Lower leg skin (tissue), 4 donors: ENCODE data around the gene DNLZ. TPM values are rescaled to one million over a fixed set of nuclear protein-coding genes. Genes with fewer than 3 reads are reported as not detected.

Experiments
- DNase-seq, 2 donors: peaks; one replicate each; pipeline ENCODE4 v3.0.0-alpha.2; 2019; ENCODE audit warnings: low spot score in 2 of 2
- H3K4me3 ChIP-seq: fragments of 200-600 bp; sonication (generic); 2 replicates; pipeline ENCODE4 v1.5.1; 2017; ENCODE audit warnings: mild to moderate bottlenecking, low read depth; ENCODE audit not compliant: poor library complexity, severe bottlenecking
- CTCF ChIP-seq, 3 donors: fragments of 450-650 bp; IDR thresholded peaks; one replicate each; pipeline ENCODE4 v1.5.1; 2016; ENCODE audit warnings: antibody characterized with exemption in 3 of 3, mild to moderate bottlenecking in 3 of 3, moderate library complexity in 2 of 3
- POLR2A ChIP-seq, 2 donors: fragments of 450-650 bp; IDR thresholded peaks; one replicate each; pipeline ENCODE4 v1.6.1; 2016 to 2017; ENCODE audit warnings: antibody characterized with exemption in 2 of 2, mild to moderate bottlenecking in 1 of 2, moderate library complexity in 1 of 2
- WGBS, 2 donors: methylation state at CpG; one replicate each; pipeline ENCODE4 v1.1.5; 2018; 5-methylcytosine and 5-hydroxymethylcytosine counted together
- intact Hi-C: fragments of 100-400 bp; cut with DNase I; formaldehyde crosslinking; loops from one replicate; pipeline ENCODE4 v1.15.0; 2023; ENCODE audit warnings: low total_unique reads
- total RNA-seq, 4 donors: library from RNA; depleted of rRNA; stranded (reverse); fragments of >200 nt; gene quantifications; one replicate each; pipeline ENCODE4 v1.1.0, GENCODE V29; 2016

Gene DNLZ
- total RNA-seq, 4 donors from 2014 or later: 30.9 to 64.6 (median 44.1) TPM

GRCh38 chr9:136340356-136341041, 23.0 kb downstream of the DNLZ start:
- DNase-seq: no peak
- intact Hi-C loops: no loop called here
- TF ChIP-seq POLR2A (IDR thresholded peaks at IDR 0.05) (no peak), CTCF (IDR thresholded peaks at IDR 0.05) (no peak)
- 88 to 97% methylated on average over 13 to 22 of the region's 28 CpGs for WGBS, 2 donors
- no peak overlapping the region for H3K4me3 ChIP-seq

- TF ChIP-seq POLR2A (IDR thresholded peaks at IDR 0.05) (no peak), CTCF (IDR thresholded peaks at IDR 0.05) (no peak)
- 83 to 96% methylated on average over 12 of the region's 12 CpGs for WGBS, 2 donors
- no peak overlapping the region for H3K4me3 ChIP-seq
- intact Hi-C loops: no loop called here
- DNase-seq: no peak
Observed at GRCh38 chr9:136339958-136340310, 23.6 kb downstream of the DNLZ start.

GRCh38 chr9:136339173-136339957, 24.2 kb downstream of the DNLZ start:
- TF ChIP-seq CTCF (IDR thresholded peaks at IDR 0.05) (no peak), POLR2A (IDR thresholded peaks at IDR 0.05) (no peak)
- intact Hi-C loops: no loop called here
- WGBS, 2 donors: 81 to 87% methylated on average over 32 of the region's 32 CpGs
- DNase-seq: no peak
- no peak overlapping the region for H3K4me3 ChIP-seq

GRCh38 chr9:136338511-136338910, 25.0 kb downstream of the DNLZ start:
- DNase-seq: no peak
- WGBS, 2 donors: 90 to 100% methylated on average over 5 to 25 of the region's 25 CpGs
- no peak for TF ChIP-seq POLR2A (IDR thresholded peaks at IDR 0.05)
- no peak for TF ChIP-seq CTCF (IDR thresholded peaks at IDR 0.05)
- intact Hi-C loops: no loop called here
- H3K4me3 ChIP-seq: no peak overlapping the region

GRCh38 chr9:136337416-136338395, 25.8 kb downstream of the DNLZ start:
- TF ChIP-seq POLR2A (IDR thresholded peaks at IDR 0.05): no peak
- no peak for TF ChIP-seq CTCF (IDR thresholded peaks at IDR 0.05)
- no peak overlapping the region for H3K4me3 ChIP-seq
- no peak for DNase-seq
- intact Hi-C loops: no loop called here
- WGBS, 2 donors: 79 to 91% methylated on average over 34 to 40 of the region's 43 CpGs
